ENCODE data around the gene AHCYL2.
"Not testable (repeated sequence)": the region's sequence is repeated elsewhere in the genome, so short reads cannot be mapped to it uniquely, and the experiment has no call there.

AHCYL2 gene

DNA sequence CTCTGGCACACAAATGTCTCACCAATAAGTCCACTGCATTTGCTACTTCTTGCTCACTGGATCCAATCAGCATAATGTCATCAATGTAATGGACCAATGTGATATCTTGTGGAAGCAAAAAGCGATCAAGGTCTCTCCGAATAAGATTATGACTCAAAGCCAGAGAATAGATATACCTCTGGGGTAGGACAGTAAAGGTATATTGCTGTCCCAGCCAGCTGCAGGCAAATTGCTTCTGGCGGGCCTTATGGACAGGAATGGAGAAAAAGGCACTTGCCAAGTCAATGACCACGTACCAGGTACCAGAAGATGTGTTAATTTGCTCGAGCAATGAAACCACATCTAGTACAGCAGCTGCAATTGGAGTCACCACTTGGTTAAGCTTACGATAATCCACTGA, 222.6 kb downstream of the AHCYL2 start:
- not testable (repeated sequence) for H3K27ac ChIP-seq (replicated peaks); H3K27me3 ChIP-seq (ENCODE audit: insufficient read depth, poor library complexity, severe bottlenecking); H3K4me3 ChIP-seq (replicated peaks; ENCODE audit: insufficient read depth, low read length); DNase-seq (ENCODE audit: low read depth in 1 of 2, low spot score in 1 of 2)

DNA sequence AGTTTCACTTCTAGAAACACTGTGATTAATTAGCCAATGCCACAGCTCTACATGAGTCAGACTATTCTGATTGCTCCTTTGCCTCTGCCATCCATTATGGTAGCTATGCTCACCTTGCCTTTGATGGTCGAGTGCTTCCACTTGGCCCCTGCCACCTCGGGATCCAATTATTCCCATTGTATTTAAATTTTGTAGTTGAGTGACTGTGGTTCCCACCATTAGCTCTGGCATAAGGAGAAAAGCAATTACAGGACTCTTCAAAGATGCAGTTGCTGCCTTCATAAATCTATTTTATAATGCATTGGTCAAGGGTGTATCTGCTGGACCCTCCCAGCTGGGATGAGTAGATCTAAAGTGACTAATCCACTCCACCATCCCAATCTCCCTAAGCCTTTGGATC, 223.8 kb downstream of the AHCYL2 start:
- DNase-seq (ENCODE audit: low read depth in 1 of 2, low spot score in 1 of 2); H3K4me3 ChIP-seq (replicated peaks; ENCODE audit: insufficient read depth, low read length); H3K27ac ChIP-seq (replicated peaks); H3K27me3 ChIP-seq (ENCODE audit: insufficient read depth, poor library complexity, severe bottlenecking): not testable (repeated sequence)

DNA sequence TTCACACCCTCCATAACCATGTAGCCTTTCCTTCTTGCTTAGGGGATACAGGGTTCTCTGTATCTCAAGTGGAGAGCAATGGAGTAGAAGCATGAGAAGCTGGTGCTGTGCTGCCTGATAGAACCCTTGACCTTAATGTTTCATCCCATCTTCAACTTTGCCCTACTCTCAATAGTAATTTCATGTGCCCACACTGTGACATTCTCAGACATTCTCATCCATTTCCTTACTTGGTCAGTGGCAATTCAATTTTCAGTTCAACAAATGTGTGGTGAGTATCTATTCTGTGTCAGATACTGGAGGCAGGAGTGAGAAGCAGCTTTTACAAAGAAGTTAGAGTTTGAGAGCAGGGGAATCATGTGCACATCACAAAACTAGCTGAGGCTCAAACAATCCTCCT, 225.5 kb downstream of the AHCYL2 start:
- H3K27ac ChIP-seq (replicated peaks): no peak overlapping the region
- no peaks in the 10 kb centered on the region for H3K27me3 ChIP-seq (ENCODE audit: insufficient read depth, poor library complexity, severe bottlenecking)
- DNase-seq (ENCODE audit: low read depth in 1 of 2, low spot score in 1 of 2): no peak
- TF ChIP-seq, protein P1, sequence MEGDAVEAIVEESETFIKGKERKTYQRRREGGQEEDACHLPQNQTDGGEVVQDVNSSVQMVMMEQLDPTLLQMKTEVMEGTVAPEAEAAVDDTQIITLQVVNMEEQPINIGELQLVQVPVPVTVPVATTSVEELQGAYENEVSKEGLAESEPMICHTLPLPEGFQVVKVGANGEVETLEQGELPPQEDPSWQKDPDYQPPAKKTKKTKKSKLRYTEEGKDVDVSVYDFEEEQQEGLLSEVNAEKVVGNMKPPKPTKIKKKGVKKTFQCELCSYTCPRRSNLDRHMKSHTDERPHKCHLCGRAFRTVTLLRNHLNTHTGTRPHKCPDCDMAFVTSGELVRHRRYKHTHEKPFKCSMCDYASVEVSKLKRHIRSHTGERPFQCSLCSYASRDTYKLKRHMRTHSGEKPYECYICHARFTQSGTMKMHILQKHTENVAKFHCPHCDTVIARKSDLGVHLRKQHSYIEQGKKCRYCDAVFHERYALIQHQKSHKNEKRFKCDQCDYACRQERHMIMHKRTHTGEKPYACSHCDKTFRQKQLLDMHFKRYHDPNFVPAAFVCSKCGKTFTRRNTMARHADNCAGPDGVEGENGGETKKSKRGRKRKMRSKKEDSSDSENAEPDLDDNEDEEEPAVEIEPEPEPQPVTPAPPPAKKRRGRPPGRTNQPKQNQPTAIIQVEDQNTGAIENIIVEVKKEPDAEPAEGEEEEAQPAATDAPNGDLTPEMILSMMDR (IDR thresholded peaks at IDR 0.05; ENCODE audit: insufficient read depth, low read length): no peak
- no peak for TF ChIP-seq POLR2AphosphoS5 (IDR thresholded peaks at IDR 0.05; ENCODE audit: low read depth)
- TF ChIP-seq, protein P2, sequence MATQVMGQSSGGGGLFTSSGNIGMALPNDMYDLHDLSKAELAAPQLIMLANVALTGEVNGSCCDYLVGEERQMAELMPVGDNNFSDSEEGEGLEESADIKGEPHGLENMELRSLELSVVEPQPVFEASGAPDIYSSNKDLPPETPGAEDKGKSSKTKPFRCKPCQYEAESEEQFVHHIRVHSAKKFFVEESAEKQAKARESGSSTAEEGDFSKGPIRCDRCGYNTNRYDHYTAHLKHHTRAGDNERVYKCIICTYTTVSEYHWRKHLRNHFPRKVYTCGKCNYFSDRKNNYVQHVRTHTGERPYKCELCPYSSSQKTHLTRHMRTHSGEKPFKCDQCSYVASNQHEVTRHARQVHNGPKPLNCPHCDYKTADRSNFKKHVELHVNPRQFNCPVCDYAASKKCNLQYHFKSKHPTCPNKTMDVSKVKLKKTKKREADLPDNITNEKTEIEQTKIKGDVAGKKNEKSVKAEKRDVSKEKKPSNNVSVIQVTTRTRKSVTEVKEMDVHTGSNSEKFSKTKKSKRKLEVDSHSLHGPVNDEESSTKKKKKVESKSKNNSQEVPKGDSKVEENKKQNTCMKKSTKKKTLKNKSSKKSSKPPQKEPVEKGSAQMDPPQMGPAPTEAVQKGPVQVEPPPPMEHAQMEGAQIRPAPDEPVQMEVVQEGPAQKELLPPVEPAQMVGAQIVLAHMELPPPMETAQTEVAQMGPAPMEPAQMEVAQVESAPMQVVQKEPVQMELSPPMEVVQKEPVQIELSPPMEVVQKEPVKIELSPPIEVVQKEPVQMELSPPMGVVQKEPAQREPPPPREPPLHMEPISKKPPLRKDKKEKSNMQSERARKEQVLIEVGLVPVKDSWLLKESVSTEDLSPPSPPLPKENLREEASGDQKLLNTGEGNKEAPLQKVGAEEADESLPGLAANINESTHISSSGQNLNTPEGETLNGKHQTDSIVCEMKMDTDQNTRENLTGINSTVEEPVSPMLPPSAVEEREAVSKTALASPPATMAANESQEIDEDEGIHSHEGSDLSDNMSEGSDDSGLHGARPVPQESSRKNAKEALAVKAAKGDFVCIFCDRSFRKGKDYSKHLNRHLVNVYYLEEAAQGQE (IDR thresholded peaks at IDR 0.05; ENCODE audit: insufficient replicate concordance, low read depth): no peak
- no peak for TF ChIP-seq SPI1 (IDR thresholded peaks at IDR 0.05; ENCODE audit: borderline replicate concordance, low read depth)
- TF ChIP-seq GABPA (IDR thresholded peaks at IDR 0.05; ENCODE audit: low read depth): no peak
- no peak overlapping the region for H3K4me3 ChIP-seq (replicated peaks; ENCODE audit: insufficient read depth, low read length)

DNA sequence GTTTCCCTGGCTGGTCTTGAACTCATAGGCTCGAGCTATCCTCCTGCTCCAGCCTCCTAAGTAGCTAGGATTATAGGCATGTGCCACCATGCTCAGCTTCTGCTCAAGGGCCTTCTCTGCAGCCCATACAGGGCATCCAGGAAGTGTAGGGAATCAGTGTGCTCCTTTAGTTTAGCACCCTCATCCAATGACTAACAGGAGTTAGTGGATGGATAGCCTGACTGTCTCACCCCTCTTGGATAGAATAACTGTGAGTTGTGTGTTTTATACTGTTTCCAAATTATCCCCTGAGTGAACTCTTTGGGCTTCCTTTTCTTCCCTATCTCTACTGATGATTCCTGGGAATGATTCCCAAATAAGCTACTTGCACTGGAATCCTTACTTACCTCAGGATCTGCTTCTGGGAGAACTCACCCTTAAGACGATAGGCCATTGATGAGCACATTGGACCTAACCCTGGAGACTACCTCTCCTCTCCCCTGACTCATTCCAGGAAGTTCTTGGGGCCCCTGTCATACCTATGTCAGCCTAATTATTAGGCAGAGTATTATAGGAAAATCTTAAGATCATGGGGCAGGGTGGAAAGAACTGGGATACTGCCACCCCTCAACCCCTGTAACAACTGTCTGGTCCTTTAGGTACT, 227.9 kb downstream of the AHCYL2 start:
- DNase-seq (ENCODE audit: low read depth in 1 of 2, low spot score in 1 of 2): no peak
- Histone ChIP-seq H3K27me3 (ENCODE audit: insufficient read depth, poor library complexity, severe bottlenecking) (no peaks in the 10 kb centered on the region), H3K27ac (replicated peaks) (no peak overlapping the region), H3K4me3 (replicated peaks; ENCODE audit: insufficient read depth, low read length) (no peak overlapping the region)
- TF ChIP-seq GABPA (IDR thresholded peaks at IDR 0.05; ENCODE audit: low read depth): no peak
- no peak for TF ChIP-seq SPI1 (IDR thresholded peaks at IDR 0.05; ENCODE audit: borderline replicate concordance, low read depth)
- TF ChIP-seq, protein P2 (IDR thresholded peaks at IDR 0.05; ENCODE audit: insufficient replicate concordance, low read depth): no peak
- no peak for TF ChIP-seq POLR2AphosphoS5 (IDR thresholded peaks at IDR 0.05; ENCODE audit: low read depth)
- TF ChIP-seq, protein P1 (IDR thresholded peaks at IDR 0.05; ENCODE audit: insufficient read depth, low read length): no peak
